ENCODE data around the gene COQ10A. TPM values are rescaled to one million over a fixed set of nuclear protein-coding genes. Genes with fewer than 3 reads are reported as not detected.

The COQ10A gene
- total and polyA plus RNA-seq, 2 of the 13 experiments (the other 11 are each of a cell fraction or from before 2014, with no cell fraction given): 21.0 to 37.3 TPM

GRCh38 chr12:56244494-56244893 is 22.2 kb upstream of the COQ10A start (continued):
- TF ChIP-seq GPBP1L1 (CRISPR knock-in tag; IDR thresholded peaks at IDR 0.05) (no peak), FIP1L1 (IDR thresholded peaks at IDR 0.05; ENCODE audit: borderline replicate concordance, insufficient read depth, low read depth, low read length) (no peak), KAT7 (CRISPR knock-in tag; IDR thresholded peaks at IDR 0.05; ENCODE audit: borderline replicate concordance) (no peak), PRMT3 (CRISPR knock-in tag; IDR thresholded peaks at IDR 0.05; ENCODE audit: borderline replicate concordance, low read depth) (no peak), GTF2F1 (IDR thresholded peaks at IDR 0.05; ENCODE audit: low read length) (no peak), RARG (CRISPR knock-in tag; IDR thresholded peaks at IDR 0.05; ENCODE audit: low read depth) (no peak)

GRCh38 chr12:56247923-56248322 is 18.8 kb upstream of the COQ10A start:
- no peak overlapping the region for H3K27ac ChIP-seq (ENCODE audit: extremely low read length, insufficient read depth, low read length)
- WGBS (ENCODE audit: low lambda C conversion rate): 94% methylated on average over 9 of the region's 16 CpGs
- in situ Hi-C loops (cut with HindIII; ENCODE audit: extremely low pct_ligation_motif_present, low pct_unique_long_range_greater_than_20kb): no loop called here
- no peak for DNase-seq (ENCODE audit: low spot score)
- intact Hi-C loops (cut with micrococcal nuclease; ENCODE audit: unreplicated experiment): no loop called here
- H2AFZ ChIP-seq (ENCODE audit: low read length): no peak overlapping the region
- no peak overlapping the region for H3K4me3 ChIP-seq (replicated peaks in 1 of 3; ENCODE audit: insufficient read depth in 1 of 3, low read depth in 2 of 3, low read length in 3 of 3)
- no peaks in the 10 kb centered on the region for H3K27me3 ChIP-seq (ENCODE audit: control insufficient read depth in 1 of 2, insufficient read depth in 2 of 2, low read length in 2 of 2)
- no peaks in the 10 kb centered on the region for H3K79me2 ChIP-seq (ENCODE audit: insufficient read depth, low read length)
- peaks cover 16% of the 10 kb centered on the region for H3K4me1 ChIP-seq (ENCODE audit: insufficient read depth, low read length)
- TF ChIP-seq KIAA2018 (CRISPR knock-in tag; IDR thresholded peaks at IDR 0.05; ENCODE audit: borderline replicate concordance) (no peak), EP300 (IDR thresholded peaks at IDR 0.05; ENCODE audit: low read depth in 2 of 2, low read length in 2 of 2) (no peak), EP300 (CRISPR knock-in tag; IDR thresholded peaks at IDR 0.05; ENCODE audit: borderline replicate concordance) (no peak), ZNF143 (CRISPR knock-in tag; IDR thresholded peaks at IDR 0.05) (no peak)
- H3K9ac ChIP-seq (ENCODE audit: insufficient read depth, low read depth, low read length): no peak overlapping the region
- no peaks in the 10 kb centered on the region for H4K20me1 ChIP-seq (ENCODE audit: insufficient read depth, low read length)
- H3K36me3 ChIP-seq (replicated peaks in 1 of 2; ENCODE audit: control insufficient read depth in 1 of 2, insufficient read depth in 2 of 2, low read length in 2 of 2): peaks cover 38 to 65% of the 10 kb centered on the region in 2 experiments
- H3K9me3 ChIP-seq (ENCODE audit: low read length): no peaks in the 10 kb centered on the region
- no peak for ATAC-seq
- CTCF ChIA-PET (ENCODE audit: low intra/inter-chr PET ratio, low total read pairs): no interaction called here
- POLR2A ChIA-PET: no interaction called here
- H3K4me2 ChIP-seq (ENCODE audit: low read depth, low read length): no peak overlapping the region
- FAIRE-seq: no peak
- BruUV-seq (replicated peaks): no TSS peak

Data from HepG2 (cell line).